ENCODE data around the gene AGTR1.
"Not testable (repeated sequence)": the region's sequence is repeated elsewhere in the genome, so short reads cannot be mapped to it uniquely, and the experiment has no call there.

AGTR1 gene

DNA sequence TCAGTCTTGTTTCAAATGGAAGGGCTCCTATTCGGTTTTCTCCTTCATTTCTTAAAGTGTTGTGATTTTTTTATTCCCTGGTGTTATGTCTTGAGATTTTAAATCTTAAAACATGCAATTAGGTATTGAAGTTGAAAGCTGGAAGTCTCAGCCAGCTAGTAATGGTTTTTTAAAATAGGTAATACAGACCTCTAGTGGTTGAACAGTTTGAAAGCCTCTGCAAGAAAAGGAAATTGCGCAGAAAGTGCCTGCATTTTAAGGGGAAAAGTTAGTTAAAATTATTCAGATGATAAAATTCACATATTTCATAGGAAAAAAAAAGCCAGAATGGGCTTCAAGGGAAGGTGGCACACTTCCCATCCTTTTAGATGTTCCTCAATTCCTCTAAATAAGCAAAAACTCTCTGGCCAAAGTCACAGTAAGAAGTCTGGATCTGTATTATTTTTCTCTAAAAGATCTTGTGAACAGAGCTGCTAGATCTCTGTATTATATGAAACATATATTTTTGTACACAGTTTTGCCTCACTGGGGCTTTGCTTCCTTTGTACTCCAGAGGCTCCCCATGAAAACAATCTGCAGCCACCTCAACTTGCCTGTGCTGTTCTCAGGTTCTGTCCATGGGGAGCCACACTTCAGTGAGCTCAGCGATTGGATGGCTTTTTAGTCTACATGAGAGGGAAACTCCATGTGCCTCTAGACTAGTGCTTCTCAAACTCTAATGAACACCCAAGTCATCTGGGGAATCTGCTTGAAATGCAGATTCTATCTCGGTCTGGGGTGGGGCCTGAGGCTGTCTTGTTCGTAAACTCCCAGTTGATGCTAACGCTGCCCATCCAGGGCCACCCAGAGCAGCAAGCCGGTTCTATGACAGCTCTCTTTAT, 21.5 kb downstream of the AGTR1 start:
- DNase-seq = no peak

DNA sequence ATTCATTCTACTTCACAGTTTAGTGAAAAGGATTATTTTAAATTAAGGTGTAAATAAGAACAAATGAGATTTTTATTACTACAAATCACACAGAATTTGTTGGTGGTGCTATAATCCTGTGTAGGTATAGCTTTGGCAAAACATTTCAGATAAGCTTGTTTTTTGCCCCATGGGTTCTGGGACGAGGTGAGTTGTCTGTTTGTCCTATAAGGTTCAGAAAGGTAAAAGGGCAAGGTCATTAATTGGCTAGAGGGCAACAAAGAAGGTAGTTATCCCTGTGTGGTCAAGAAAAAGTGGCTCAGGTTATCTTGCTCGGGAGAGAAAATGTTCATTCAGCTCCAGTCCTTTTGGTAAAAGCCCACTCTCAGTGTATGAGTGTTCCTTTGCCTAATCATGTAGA, 23.2 kb downstream of the AGTR1 start:
- no peak for DNase-seq

DNA sequence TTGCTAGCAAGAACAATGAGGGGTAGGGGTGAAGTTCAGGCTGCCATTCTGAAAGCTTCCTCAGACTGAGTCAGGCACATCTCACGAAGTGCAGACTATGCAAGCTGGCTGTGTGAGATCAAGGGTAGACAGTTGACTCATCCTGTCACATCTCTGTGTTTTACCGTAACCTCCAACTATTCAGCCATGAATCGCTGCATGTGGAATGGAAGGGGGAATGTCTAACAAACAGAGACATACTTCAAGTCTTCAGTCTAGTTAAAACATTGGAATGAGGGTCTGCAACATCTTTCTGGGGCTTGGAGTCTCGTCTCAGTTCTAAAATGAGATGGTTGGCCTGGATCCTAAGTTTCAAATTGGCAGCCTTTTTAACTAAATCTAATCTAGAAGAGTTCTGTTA, 25.9 kb downstream of the AGTR1 start:
- no peak for DNase-seq

GRCh38 chr3:148727231-148727630, 29.5 kb downstream of the AGTR1 start:
- peak; percentile 17 for DNase-seq

DNA sequence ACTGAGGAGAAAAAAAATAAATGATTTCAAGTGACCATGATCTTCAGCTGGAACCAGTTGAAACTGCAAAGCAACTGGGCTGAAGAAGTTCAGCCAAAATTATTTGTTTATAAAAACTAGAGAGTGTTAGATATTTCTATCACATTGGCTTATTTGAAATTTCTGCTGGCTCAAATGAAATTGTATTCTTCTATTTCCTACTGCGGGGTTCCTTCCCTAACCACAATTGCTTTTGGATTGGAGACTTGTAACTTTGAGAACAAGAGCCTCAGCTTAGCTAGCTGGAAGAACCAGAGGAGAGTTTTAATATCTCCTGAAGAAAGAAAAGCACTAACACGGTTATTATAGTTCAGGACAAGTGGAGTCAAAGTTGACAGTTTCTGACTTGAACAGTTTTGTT, 31.1 kb downstream of the AGTR1 start:
- DNase-seq = no peak

- DNase-seq = no peak
Measured at GRCh38 chr3:148729476-148730055, 31.9 kb downstream of the AGTR1 start.

DNA sequence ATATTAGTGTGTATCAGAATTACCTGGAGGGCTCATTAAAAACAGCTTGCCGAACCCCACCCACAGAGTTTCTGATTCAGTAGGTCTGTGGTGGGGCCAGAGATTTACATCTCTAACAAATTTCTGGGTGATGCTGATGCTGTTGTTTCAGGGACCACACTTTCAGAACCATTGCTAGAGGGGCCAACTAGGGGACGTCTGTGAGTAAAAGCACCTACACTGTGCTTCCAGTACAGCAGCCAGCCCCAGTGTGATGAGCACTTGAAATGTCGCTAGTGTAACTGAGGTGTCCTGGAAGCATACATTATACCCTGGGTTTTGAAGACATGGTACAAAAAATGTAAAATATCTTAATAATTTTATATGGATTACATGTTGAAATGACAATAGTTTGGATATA, 33.0 kb downstream of the AGTR1 start:
- DNase-seq = no peak

DNA sequence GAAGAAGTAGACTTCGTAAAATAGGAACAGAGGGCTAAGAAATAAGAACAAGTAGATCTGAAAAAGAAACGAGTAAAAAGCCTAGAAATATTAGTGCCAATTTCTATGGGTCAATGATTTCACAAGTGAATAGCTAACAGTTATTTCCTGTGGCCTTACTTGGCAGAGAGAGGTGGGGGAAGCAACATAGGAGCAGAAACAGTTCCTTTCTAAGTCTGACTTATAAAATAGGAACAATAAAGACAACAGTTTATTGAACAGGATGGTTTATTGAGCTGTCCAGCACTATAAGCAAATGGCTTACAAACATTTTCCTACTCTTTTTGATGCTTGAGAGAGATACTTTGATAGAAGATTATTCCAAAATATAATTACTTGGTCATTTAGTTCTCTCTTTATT, 37.9 kb downstream of the AGTR1 start:
- no peak for DNase-seq

DNA sequence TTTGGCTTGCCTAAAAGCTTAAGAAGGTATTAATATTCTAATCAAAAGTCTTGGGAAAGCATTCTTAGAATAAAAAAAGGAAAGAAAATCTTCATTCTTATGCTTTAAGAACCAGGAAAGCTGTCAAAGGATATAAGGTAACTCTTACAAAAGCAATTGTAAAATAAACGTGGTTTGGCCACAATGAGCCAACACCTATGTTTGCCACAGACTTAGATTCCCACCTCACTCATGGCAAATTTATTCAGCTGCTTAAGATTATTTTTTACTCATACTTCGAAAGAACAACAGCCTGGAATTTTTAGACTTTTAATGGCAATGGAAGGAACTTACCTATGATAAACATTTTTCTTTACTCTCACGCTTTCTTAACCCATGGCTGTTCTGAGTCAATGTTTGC, 38.4 kb downstream of the AGTR1 start:
- DNase-seq = no peak

GRCh38 chr3:148737104-148737530, 39.4 kb downstream of the AGTR1 start:
- no peak for DNase-seq

DNA sequence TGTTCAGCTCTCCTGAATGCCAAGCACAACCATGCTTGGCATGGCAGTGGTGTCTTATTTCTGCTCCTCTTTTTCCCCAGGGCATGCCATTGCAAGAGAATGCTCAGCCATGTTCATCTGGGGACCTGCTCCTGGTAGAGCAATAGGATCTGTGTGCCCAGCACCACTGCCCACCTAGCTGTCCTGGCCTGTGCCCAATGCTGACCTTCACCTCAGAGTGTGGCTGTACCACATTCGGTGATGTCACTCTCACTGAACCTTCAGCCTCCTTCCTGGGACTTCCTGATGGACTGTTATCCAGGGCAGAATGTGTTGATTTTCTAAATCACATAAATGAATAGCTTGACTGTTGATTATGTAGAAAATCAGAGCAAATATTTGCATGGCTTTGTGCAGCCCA, 42.0 kb downstream of the AGTR1 start:
- no peak for DNase-seq

- DNase-seq = no peak
Measured at GRCh38 chr3:148740291-148740690, 42.6 kb downstream of the AGTR1 start.

GRCh38 chr3:148741219-148741618, 43.5 kb downstream of the AGTR1 start:
- no peak for DNase-seq

GRCh38 chr3:148742118-148742517, 44.4 kb downstream of the AGTR1 start:
- no peak for DNase-seq

DNA sequence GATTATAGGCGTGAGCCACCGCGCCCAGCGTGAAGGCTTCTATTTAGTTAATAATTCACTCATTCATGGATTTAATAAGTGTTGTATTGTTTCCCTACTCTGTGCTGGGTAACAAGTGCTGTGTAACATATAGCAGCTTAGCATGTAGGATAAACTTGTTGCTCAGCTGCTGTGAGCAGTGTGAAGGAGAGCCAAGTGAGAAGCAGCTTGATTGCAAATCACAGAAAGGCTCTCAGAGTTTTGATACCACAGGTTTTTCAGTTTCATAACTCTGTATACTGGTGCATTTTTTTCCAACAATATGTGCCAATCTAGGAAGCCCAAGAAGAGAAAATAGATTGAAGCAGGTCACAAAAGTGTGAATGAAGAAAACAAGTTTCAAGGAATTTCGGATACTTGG, 48.4 kb downstream of the AGTR1 start:
- no peak for DNase-seq

DNA sequence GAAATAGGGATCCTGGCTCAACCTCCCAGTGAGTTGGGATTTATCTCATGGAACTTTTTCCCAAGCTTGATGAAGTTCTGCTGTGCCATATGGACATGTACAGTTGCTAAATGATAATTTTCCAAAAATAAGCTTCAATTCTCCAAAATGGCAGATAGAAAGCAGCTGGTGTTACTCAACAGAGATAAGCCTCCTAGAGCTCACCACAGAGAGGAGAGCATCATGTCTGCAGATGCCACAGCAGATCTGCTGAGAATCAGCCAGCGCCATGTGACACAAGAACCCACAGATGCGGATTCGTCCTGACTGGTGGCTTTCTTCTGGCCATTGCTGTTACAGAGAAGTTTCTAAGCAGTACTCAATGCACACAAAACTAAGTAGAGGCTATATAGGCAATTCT, 50.6 kb downstream of the AGTR1 start:
- DNase-seq = no peak

- no peak for DNase-seq
Measured at GRCh38 chr3:148750296-148750695, 52.6 kb downstream of the AGTR1 start.

GRCh38 chr3:148751461-148751860, 53.8 kb downstream of the AGTR1 start:
- no peak for DNase-seq

GRCh38 chr3:148753385-148753784, 55.7 kb downstream of the AGTR1 start:
- not testable (repeated sequence) for DNase-seq

DNA sequence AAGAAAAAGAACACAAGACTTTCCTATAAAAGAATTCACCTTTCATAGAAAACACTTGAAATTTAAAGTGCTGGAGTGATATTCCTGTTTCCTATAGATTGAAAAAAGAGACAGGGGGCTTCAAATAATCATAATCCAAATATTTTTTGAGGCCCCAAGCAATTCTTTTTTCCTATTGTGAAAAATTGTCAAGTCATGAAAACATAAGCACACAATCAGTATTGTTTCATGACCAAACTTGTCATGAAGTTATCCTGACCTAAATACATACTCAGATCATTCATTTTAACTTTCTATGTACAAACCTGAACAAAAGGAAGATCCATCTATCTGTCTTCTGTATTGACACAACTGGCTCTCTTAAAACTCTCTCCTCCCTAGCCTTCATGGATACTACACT, 57.9 kb downstream of the AGTR1 start:
- DNase-seq = no peak

GRCh38 chr3:148756311-148756710, 58.6 kb downstream of the AGTR1 start:
- no peak for DNase-seq

GRCh38 chr3:148757238-148758215, 59.8 kb downstream of the AGTR1 start:
- no peak for DNase-seq

DNA sequence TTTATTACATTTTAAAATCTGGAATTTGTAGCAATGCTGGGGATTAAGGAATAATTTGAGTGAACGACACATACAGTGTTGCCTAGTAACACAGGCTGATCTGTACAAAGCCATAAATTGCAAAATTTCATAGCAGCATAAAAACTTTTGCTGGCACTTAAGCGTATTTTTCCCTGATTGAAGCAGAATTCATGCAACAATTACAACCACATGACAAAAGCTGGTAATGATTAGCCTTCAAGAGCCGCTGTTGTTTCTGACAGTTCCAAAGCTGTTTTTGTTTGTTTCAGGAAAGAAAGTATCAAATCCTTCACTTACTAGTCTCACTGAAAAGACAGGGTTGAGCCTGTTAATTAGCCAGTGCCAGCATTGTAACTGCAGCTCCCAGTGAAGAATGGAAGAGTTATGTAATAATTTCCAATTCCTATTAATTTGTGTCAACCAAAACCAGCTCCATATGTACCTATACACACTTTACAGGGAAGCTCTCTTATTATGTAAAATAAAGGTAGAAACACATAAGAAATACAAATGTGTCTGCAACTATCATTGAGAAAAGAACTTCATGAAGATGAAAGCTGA, 60.7 kb downstream of the AGTR1 start:
- DNase-seq = no peak
